NCI-H1694 (cell line): ENCODE measurements around the gene TFAP2B.

Source experiments
- DNase-seq: peaks from one replicate; lab custom pipeline; 2025; lab: John Stamatoyannopoulos, UW

TFAP2B gene

DNA sequence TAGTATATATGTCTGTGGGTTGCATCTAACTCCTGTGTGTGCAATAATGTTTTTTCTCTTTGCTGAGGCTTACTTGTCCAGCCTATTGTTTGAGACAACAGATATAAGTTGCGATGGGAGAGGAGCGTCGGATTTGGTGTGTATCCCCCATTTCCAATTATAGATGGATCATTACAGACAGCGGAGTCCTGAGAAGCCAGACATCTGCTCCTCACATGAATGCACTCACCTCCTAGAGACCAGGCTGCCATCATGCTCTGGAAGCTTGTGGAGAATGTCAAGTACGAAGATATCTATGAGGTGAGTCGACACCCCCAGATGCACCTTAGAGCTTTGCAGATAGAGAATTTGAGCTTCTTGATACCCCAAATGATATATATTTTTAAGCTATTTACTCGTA is at the start of gene TFAP2B:
TFAP2B (plus strand) TSS at position 199 of the 400 bp plus-strand sequence; CDS start at position 220, 21 bp downstream.
- DNase-seq, result no peak

DNA sequence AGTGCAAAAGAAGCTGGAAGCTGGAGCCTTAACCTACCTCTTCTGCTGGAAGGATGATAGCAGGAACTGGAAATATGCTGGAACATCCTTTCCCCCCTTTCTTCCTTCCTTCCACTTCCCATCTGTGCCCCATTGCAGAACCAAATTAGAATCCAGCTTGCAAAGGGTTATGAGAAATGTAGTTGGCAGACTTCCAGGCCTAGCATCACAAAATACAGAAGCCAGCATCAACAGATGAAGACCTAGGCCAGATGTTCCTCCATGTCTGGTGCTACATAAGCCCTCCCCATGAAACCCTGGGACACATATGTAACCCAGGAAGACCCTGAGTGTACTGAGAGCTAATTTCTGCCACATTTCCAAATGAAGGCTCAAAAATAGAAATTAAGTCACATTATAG is 40.0 kb upstream of the TFAP2B start:
- DNase-seq, result no peak

DNA sequence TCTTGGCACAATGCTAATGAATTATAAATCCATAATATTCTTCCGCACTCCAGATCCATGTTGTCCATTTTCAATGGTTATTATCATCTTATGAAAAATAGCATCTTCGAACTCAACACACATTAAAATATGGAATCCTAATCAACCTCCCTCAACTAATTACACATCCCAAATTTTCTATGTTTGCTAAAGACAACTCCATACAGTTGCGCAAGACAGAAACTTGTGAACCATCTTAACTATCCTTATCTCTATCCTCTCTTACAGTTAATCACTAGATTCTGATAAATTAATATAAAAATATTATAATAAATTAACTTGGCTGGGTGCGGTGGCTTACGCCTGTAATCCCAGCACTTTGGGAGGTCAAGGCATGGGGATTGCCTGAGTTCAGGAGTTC is 38.3 kb upstream of the TFAP2B start:
- no peak for DNase-seq

DNA sequence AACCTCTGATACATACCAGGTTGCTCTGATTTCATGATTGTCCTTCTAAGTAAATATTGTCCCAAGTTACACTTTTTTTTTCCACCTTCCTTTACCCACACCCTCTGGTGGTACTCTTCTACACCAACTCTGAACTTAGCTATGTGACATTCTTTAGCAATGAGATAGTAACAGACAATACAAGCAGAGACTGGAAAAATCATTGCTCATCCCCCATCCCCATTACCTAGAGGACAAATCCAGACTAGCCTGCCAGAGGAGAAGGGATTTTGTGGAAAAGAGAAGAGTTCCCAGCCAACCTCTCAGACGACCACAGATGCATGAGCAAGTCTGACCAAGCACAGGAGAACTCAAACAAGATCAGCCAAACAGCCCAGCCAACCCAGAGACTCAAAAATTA is 32.8 kb upstream of the TFAP2B start:
- DNase-seq, result no peak

DNA sequence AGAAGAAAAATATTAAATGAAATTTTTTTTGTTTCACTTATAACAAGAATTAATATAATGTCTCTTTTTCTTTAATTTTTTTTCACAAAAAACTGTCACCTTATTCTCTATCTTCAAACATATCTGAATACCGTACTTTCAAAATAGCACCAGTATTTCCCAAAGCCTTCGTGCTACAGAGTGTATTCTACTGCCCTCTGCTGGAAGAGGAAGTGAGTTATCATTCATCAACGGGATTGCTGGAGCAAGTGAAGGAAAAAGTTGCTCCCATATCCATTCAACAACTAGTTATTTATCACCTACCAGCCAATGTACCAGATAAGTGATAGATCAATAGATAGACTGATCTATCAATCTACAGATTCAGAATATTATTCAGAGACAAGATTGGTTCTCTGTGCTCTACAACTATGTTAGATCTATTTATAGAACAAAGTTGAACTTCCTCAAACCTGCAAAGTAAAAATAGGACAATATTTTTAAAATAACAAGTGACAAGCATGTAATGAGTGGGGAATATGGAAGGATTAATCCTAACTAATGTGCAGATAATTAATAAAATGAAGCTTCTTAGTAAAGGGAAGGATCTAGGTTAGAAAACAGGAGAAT is 26.7 kb upstream of the TFAP2B start:
- peak; percentile 37 for DNase-seq

DNA sequence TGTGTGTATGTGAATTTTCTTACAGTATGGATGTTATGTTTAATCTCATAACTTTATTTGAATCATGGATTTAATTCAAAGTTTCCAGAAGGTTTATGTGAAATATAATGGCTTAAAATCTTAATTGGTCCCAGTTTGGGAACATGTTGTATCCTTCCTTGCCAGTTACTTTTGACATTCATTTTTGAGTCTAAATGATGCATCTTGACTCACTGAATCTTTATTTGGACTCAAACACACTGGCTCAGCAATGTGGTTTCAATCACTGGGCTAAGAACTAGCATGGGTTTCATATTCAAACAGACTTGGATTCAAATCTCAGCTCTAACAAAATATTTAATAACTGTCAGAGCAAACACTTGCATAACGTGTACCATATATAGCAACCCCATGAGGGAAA is 25.9 kb upstream of the TFAP2B start:
- DNase-seq, result no peak

DNA sequence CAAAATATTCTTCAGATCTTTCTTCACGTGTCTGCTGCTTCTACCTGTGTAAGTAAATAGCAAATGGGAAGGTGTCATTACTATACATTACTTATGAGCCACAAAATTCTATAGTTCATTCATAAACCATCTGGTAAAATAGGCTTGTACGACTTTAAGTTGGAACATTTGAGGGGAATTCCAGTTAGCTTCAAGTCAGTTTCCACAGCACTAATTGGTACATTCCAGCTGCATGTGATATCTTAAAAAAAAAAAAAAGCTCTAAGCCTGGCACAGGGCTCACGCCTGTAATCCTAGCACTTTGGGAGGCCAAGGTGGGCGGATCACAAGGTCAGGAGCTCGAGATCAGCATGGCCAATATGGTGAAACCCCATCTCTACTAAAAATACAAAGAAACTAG is 23.1 kb upstream of the TFAP2B start:
- DNase-seq, result no peak

DNA sequence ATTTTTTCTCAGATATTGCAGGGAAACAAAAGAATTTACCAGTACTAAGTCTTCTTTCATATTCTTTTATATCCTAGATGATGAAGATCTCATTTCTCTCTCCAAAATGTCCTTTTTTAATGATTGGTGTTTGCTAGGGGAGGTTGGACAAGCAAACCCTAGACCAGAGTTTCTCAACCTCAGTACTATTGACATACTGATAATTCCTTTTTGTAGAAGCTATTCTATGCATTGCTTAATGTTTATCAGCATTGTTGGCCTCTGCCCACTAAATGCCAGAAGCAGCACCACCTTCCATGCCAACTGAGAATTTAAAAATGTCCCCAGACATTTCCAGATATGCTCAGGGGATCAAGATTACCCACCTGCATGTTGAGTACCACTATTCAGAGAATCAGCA is 14.4 kb upstream of the TFAP2B start:
- DNase-seq, result no peak

DNA sequence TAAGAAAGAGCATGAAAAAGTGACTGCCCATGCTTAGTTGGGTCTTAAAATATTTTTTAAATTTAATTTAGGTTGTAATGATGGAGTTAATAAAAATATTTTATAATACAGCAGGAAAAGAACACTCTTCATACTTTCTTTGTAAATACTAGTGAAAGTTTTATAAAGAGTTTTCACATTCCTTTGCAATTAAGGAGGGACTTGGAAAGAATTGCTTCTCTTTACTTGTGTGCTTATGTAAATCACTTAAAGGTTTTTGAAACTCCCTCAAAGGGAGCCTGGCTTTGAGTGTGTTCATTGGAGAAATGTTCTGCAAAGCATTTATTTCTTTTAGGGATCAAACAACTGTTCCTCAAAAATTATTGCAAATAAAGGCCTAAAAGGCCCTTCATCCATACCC is 11.6 kb upstream of the TFAP2B start:
- no peak for DNase-seq

DNA sequence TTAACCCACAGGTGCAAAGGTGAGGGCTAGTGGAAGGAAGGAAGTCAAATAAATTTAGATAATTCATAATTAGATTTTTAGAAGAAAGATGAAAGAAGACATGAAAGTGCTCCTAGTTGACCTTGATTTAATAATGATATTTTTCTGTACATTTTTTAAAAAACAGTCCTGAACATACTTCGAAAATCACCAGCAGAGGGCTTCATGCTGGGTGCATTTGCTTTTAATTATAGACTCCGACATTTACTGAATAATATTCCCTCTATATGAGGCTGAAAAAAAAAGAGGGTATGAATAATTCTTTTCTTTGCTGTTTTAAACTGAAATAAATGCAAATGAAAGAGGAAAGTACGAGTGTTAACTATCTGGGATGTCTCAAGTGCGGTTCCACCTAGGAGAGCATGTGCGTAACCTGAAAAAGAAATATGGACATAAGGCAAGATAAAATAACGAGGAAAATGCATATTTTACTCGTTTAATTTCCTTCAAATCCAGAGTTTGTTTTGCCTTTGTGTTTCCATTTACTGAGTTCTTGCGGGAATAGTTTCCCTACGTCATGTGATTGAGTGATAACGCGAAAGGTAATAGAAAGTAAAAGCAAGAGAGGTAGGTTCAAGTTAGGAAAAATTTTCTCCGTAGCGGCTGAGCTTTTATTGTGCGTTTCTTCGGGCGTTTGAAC is 3.1 kb upstream of the TFAP2B start:
- no peak for DNase-seq

DNA sequence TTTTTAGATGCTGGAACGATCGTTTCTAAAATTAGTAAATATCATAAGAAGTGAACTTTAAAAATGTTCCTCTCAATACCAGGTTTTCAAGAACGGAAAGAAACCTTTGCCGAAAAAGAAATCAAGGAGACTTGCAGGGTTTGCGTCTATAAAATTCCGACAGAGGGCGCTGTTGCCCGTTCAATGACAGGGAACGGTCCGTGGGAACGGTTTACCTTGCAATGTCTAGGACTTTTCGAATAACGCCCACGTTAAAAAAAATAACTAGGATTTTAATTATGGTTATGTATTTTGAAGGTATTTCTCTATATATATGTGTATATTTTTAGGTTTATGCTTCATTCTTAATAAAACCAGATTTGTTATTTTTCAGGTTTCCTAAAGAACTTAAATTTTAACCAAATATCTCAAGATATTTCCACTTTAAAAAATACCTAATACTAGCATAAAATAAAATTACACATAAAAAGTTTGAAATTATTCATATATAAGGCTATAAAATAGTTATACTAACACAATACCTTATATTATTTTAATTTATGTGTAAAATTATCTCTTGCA is 2.5 kb upstream of the TFAP2B start:
- peak; percentile 2 for DNase-seq

DNA sequence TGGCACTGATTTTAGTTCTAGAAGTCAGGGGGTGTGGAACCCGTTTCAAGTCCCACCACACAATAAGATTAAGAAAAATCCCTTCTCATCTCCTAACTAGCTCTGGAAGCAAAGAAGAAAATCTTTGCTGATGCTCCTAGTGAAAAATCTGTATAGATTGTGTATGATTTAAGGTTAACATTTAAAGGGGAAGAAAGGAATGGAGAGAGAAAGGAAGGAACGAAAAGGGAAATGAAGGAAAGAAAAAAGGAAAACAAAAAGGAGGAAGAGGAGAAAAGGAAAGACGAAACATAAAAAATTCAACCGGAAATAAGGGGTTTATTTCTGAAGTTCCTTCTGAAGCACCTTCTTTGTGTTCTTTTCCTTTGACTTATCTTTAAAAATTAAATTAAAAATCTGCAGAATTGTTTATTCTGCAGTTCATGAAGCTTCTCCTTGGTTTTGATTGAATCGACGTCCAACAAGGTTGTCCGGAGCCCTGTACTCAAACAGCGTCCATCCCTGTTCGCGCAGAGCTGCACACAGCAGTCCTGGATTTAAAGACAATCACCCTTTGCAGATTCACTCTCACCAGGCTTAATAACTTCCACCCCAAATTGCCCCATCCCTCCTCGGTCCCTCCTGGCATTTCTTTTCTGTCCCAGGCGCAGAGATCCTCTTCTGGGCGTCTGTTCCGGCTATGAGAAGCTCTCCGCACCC is 1.6 kb upstream of the TFAP2B start:
- DNase-seq, result no peak

DNA sequence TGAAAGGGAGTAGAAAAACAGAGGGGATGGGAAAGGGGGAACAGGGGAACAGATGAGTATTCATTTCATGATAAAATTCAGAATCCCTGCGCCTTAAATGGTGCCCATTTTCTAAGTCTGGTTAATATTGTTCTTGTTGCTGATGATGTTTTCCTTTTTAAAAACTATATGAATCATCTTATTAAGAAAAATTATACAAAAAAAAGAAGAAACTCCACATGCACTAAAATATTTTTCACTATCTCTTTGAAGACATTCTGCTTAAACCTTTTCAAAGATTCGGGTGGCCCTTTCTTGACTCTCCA is 1.1 kb upstream of the TFAP2B start:
- DNase-seq, result no peak

DNA sequence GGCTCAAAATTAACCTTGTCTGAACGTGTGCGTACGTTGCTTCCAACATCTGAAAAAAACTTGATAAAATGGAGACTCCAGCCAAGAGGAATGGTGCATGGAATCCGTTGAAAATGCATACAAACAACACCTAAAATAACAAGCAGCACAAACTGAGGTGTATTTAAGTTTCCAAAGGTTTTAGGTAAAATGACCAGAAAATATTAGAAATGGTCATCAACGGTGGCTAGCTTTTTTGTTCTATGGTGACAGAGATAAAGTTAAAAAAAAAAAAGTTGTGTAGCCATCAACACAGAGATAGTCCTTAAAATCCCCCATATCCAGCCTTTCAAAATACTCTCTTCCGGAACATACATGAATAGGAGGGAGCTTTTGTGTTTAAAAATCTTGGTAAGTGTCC is 651 bp upstream of the TFAP2B start:
- no peak for DNase-seq

DNA sequence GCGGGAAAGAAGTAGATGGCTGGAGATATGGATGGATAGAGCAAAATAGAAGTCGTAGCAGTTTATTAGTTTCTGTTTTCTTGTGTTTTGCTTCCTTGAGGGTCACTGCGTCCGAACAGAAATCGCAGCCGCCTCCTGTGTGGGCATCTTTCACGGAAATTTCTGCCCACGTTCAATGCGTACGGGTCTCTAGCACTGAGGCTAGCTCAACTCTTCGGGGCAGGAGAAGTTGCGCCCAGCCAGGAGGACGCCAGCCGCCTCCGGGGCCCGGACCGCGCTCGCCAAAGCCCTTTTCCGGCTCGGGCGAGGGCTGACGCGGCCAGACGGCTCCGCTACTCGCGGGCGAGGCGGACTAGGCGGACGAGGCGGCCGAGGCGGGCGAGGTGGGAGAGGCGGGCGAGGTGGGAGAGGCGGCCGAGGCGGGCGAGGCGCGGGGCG is 814 bp downstream of the TFAP2B start:
- no peak for DNase-seq

DNA sequence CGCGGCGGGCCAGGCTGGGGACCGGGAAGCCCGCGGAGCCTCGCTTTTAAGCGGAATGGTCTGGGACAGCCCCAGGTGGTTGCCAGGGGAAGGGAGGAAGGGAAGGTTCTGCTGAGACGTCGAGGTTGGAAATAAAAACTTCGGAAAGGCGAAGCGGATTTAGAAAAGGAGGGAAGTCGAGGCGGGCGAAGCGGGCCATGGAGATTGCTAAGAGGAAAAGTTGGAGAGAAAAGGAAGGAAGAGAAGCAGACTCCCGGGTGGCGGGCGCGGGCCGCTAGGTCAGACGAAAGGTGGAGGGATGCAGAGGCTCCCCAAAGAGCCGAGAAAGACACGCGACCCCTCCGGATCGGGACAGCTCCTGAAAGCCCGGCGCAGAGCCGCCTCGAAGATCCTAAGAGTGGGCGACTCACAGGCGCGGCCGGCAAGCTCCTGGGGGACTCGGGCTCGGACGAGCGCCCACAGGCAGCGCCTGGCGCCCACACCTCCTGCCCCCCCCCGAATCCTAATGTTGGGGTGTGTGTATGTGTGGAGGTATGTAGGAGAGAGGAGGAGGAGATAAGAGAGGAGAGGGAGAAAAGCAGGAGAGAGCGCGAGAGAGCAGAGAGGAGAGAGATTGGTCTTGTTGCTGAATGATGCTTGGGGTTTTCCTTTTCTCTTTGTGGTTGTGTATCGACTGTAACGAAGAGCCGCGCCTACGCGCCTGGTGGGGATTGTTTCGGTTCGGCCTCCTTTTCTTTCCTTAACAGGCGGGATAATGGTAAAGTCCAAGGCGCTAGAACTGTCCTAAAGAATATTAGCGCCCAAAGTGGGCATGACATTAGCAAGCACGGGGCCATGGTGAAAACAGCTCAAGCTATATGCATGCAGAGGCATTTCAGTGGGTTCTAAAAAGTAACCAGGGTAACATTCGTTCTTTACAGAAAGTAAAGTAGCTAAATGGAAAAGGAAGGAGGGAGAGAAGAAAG is 1.5 kb downstream of the TFAP2B start:
- no peak for DNase-seq

DNA sequence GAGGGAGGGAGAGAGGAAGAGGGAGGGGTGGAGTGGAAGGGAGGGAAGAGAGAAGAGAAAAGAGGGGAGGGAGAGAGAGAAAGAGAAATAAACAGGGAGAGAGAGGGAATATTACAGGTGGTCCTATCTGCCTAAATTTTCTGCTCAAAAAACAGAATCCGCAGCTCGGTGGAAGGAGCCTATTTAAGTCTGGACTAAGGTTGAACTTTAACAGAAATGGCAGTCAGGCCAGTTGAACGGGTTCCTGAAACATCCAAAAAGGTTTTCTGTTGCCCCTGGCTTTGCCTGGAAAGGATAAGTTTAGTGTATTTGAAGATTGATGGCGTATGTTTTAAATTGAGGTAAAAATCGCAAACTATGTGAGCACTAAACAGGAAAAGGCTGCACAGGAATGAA is 2.2 kb downstream of the TFAP2B start:
- no peak for DNase-seq

DNA sequence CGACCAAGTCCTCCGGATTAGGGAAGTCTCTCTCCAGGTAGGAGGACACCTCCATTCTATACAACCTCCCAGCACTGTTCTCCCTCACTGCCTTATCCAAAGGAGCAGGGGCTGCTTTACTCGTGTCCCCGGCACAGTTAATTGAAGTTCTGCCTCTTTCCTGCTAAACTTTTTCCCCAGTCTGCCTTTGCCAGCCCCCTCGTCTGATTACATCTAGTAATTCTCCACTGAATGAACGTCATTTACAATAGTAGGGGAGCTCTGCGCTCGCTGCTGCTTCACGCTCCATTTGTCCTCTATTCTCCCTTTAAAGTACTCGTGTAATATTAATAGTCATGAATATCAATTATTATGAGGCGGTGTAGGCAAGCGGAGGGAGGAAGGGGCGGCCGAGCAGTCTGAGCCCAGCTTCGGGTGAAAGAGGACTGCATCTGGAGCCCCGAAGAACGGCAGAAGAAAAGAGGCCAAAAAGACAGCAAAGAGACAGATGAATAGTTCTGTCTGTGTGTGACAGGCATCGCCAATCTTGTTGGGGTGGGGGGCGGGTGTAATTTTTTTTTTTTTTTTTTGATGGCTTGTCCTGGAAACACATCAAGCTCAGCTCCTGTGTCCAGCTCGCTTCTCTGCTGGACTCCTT is 2.9 kb downstream of the TFAP2B start:
- DNase-seq, result no peak

DNA sequence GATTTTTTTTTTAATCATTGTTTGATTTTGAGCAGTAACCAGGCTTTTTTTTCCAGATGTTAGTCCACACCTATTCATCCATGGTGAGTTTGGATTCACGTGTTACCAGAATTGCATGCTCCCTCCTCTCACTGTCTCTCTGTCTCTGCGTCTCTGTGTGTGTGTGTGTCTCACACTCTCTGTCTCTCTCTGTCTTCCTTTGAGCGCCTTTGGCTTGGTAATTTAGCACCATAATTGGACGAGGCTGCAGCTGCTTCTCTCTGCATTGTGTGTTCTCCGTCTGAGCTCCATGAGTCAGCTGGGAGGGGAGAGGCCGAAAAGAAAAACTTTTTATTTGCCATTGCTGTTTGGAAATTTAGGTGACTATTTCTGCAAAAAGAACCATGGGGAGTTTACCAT is 3.4 kb downstream of the TFAP2B start:
- DNase-seq, result no peak

DNA sequence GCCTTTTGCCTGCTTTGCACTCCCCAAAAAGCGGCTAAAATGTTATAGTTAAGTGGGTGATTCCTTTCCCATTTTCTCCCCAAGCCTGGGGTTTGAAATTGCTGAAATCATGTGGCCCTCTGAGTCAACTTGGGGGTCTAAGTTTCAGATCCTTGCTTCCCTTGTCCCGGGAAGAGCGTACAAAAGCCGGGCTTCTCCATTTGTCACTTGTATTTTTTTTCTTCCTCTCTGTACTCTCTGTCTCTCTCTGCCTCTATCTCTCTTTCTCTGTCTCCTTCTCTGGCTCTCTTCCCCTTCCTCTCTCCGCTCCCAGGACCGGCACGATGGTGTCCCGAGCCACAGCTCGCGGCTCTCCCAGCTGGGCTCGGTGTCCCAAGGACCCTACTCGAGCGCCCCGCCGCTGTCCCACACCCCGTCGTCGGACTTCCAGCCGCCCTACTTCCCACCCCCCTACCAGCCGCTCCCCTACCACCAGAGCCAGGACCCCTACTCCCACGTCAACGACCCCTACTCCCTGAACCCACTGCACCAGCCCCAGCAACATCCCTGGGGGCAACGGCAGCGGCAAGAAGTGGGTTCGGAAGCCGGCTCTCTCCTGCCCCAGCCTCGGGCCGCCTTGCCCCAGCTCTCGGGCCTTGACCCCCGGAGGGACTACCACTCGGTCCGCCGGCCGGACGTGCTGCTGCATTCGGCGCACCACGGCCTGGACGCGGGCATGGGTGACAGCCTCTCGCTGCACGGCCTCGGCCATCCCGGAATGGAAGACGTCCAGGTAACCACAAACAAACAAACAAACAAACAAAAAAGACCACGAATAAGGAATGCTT is 4.6 kb downstream of the TFAP2B start:
- no peak for DNase-seq

DNA sequence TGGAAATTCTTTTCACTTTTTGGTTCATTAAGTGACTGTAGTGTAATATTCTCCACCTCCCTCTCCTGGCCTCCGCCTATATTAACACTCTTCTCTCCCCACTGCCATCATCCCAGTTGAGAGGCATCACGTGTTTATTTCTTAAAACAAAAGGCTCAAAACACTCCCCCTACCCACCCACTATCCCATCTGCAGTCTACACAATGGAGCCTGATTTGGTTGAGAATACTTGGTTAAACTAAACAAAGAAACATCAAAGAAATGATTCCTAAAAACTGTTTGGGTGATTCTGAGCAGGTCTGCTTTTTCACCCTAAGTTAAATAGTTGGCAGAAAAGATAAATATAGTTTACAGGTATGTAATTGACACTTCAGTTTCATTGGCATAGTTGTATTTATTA is 5.9 kb downstream of the TFAP2B start:
- DNase-seq, result no peak
